ENCODE data around the gene OVAAL.
"Not testable (repeated sequence)": the region's sequence is repeated elsewhere in the genome, so short reads cannot be mapped to it uniquely, and the experiment has no call there.

Gene OVAAL

GRCh38 chr1:180545991-180546390 is 12.8 kb upstream of the OVAAL start:
- Histone ChIP-seq H3K23ac (ENCODE audit: low read depth, low read length, poor library complexity) (no peak overlapping the region), H3K79me1 (ENCODE audit: low read depth, low read length) (no peaks in the 10 kb centered on the region), H3K4me2 (ENCODE audit: insufficient read depth, low read length, poor library complexity, severe bottlenecking) (no peak overlapping the region), H3K36me3 (replicated peaks in 1 of 2; ENCODE audit: control insufficient read depth in 2 of 2, insufficient read depth in 2 of 2, low read length in 2 of 2) (no peaks in the 10 kb centered on the region), H4K8ac (ENCODE audit: low read depth, low read length) (no peak overlapping the region), H2BK120ac (ENCODE audit: low read depth, low read length) (no peak overlapping the region), H3K9ac (ENCODE audit: low read depth, low read length, poor library complexity) (no peak overlapping the region), H3K27ac (replicated peaks; ENCODE audit: low read length) (no peak overlapping the region), H2BK5ac (ENCODE audit: low read length) (no peak overlapping the region), H3K14ac (ENCODE audit: low read length) (no peak overlapping the region), H2BK15ac (ENCODE audit: low read length) (no peak overlapping the region), H2AFZ (ENCODE audit: low read length) (no peak overlapping the region), H3K4me3 (ENCODE audit: low read length in 2 of 2) (no peak overlapping the region), H2BK12ac (ENCODE audit: low read length) (no peak overlapping the region), H3K27me3 (ENCODE audit: control insufficient read depth in 3 of 3, insufficient read depth in 3 of 3, low read depth in 1 of 3, low read length in 3 of 3) (no peaks in the 10 kb centered on the region), H3K4me1 (ENCODE audit: control insufficient read depth in 2 of 2, insufficient read depth in 1 of 2, low read depth in 1 of 2, low read length in 2 of 2) (peaks cover 15 to 25% of the 10 kb centered on the region in 2 donors), H3K4ac (ENCODE audit: low read length) (no peak overlapping the region), H2AK5ac (ENCODE audit: low read depth, low read length) (no peak overlapping the region), H3K18ac (ENCODE audit: low read length) (no peak overlapping the region), H4K91ac (ENCODE audit: low read depth, low read length, poor library complexity) (no peak overlapping the region), H3K9me3 (replicated peaks in 1 of 2; ENCODE audit: control insufficient read depth in 2 of 2, insufficient read depth in 1 of 2, low read depth in 1 of 2, low read length in 2 of 2) (no peaks in the 10 kb centered on the region)
- DNase-seq (ENCODE audit: low spot score): no peak
- no CpG with 5 or more reads among the region's 1 CpG for WGBS, 2 donors (ENCODE audit: extremely low coverage in 2 of 2, insufficient read length in 2 of 2, insufficient replicate concordance in 1 of 2)

GRCh38 chr1:180548686-180549317 is 10.0 kb upstream of the OVAAL start:
- Histone ChIP-seq H2BK120ac (ENCODE audit: low read depth, low read length) (no peak overlapping the region), H4K91ac (ENCODE audit: low read depth, low read length, poor library complexity) (no peak overlapping the region), H3K4me2 (ENCODE audit: insufficient read depth, low read length, poor library complexity, severe bottlenecking) (peak overlapping the region; percentile 22), H3K36me3 (replicated peaks in 1 of 2; ENCODE audit: control insufficient read depth in 2 of 2, insufficient read depth in 2 of 2, low read length in 2 of 2) (no peaks in the 10 kb centered on the region), H3K79me1 (ENCODE audit: low read depth, low read length) (no peaks in the 10 kb centered on the region), H3K27ac (replicated peaks; ENCODE audit: low read length) (peak overlapping the region; percentile 47), H3K4me3 (ENCODE audit: low read length in 2 of 2) (no peak overlapping the region), H4K8ac (ENCODE audit: low read depth, low read length) (no peak overlapping the region), H2AK5ac (ENCODE audit: low read depth, low read length) (no peak overlapping the region), H3K4me1 (ENCODE audit: control insufficient read depth in 2 of 2, insufficient read depth in 1 of 2, low read depth in 1 of 2, low read length in 2 of 2) (peaks cover 12 to 18% of the 10 kb centered on the region in 2 donors), H2BK5ac (ENCODE audit: low read length) (no peak overlapping the region), H3K27me3 (ENCODE audit: control insufficient read depth in 3 of 3, insufficient read depth in 3 of 3, low read depth in 1 of 3, low read length in 3 of 3) (no peaks in the 10 kb centered on the region), H2BK15ac (ENCODE audit: low read length) (no peak overlapping the region), H2BK12ac (ENCODE audit: low read length) (no peak overlapping the region), H3K4ac (ENCODE audit: low read length) (no peak overlapping the region), H3K23ac (ENCODE audit: low read depth, low read length, poor library complexity) (no peak overlapping the region), H3K9me3 (replicated peaks in 1 of 2; ENCODE audit: control insufficient read depth in 2 of 2, insufficient read depth in 1 of 2, low read depth in 1 of 2, low read length in 2 of 2) (no peaks in the 10 kb centered on the region), H3K9ac (ENCODE audit: low read depth, low read length, poor library complexity) (no peak overlapping the region), H3K18ac (ENCODE audit: low read length) (no peak overlapping the region), H3K14ac (ENCODE audit: low read length) (no peak overlapping the region), H2AFZ (ENCODE audit: low read length) (peak overlapping the region; percentile 65)
- peak; percentile 62 for DNase-seq (ENCODE audit: low spot score)
- no CpG with 5 or more reads among the region's 7 CpGs for WGBS, 2 donors (ENCODE audit: extremely low coverage in 2 of 2, insufficient read length in 2 of 2, insufficient replicate concordance in 1 of 2)

DNA sequence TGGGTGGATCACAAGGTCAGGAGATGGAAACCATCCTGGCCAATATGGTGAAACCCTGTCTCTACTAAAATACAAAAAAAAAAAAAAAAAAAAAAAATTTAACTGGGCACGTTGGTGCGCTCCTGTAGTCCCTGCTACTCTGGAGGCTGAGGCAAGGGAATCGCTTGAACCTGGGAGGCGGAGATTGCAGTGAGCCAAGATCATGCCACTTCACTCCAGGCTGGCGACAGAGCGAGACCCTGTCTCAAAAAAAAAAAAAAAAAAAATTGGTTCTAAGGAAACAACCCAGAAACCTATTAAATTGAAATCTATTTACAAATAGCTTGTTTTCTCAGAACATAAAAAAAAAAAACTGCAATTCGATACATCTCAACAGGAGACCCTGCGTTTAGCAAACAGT is 9.0 kb upstream of the OVAAL start:
- H2AK5ac ChIP-seq (ENCODE audit: low read depth, low read length); DNase-seq (ENCODE audit: low spot score): not testable (repeated sequence)
- WGBS, 2 donors (ENCODE audit: extremely low coverage in 2 of 2, insufficient read length in 2 of 2, insufficient replicate concordance in 1 of 2): no CpG with 5 or more reads among the region's 8 CpGs

DNA sequence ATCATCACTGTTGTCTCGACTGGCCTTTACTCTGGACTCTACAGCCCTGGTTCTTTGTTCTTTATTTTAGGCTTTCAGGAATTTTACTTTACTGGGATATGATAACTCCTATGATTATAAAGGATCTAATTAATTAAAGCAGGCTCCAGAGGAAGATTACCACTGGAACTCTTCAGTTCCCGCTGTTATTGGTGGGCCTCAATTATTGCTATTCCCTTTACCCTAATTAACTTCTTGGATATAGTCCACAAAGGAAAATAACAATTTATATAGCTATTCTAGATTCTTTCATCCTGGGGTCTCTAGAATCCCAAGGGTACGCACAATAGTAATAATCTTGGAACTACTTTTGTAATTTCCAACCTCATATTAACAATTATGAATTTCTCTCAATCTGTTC is 8.5 kb upstream of the OVAAL start:
- no peak overlapping the region for H3K18ac ChIP-seq (ENCODE audit: low read length)

More for the DNA sequence above, 9.0 kb upstream of the OVAAL start:
- H3K18ac ChIP-seq (ENCODE audit: low read length); H2BK12ac ChIP-seq (ENCODE audit: low read length); H3K9me3 ChIP-seq (replicated peaks in 1 of 2; ENCODE audit: control insufficient read depth in 2 of 2, insufficient read depth in 1 of 2, low read depth in 1 of 2, low read length in 2 of 2); H2BK5ac ChIP-seq (ENCODE audit: low read length); H2BK120ac ChIP-seq (ENCODE audit: low read depth, low read length); H3K79me1 ChIP-seq (ENCODE audit: low read depth, low read length); H3K4ac ChIP-seq (ENCODE audit: low read length); H4K8ac ChIP-seq (ENCODE audit: low read depth, low read length); H3K4me3 ChIP-seq (ENCODE audit: low read length in 2 of 2); H2BK15ac ChIP-seq (ENCODE audit: low read length); H3K4me2 ChIP-seq (ENCODE audit: insufficient read depth, low read length, poor library complexity, severe bottlenecking); H3K27ac ChIP-seq (replicated peaks; ENCODE audit: low read length); H3K23ac ChIP-seq (ENCODE audit: low read depth, low read length, poor library complexity); H2AFZ ChIP-seq (ENCODE audit: low read length); H3K36me3 ChIP-seq (replicated peaks in 1 of 2; ENCODE audit: control insufficient read depth in 2 of 2, insufficient read depth in 2 of 2, low read length in 2 of 2); H4K91ac ChIP-seq (ENCODE audit: low read depth, low read length, poor library complexity); H3K27me3 ChIP-seq (ENCODE audit: control insufficient read depth in 3 of 3, insufficient read depth in 3 of 3, low read depth in 1 of 3, low read length in 3 of 3); H3K9ac ChIP-seq (ENCODE audit: low read depth, low read length, poor library complexity); H3K14ac ChIP-seq (ENCODE audit: low read length): not testable (repeated sequence)
- peaks cover 12 to 18% of the 10 kb centered on the region in 2 donors for H3K4me1 ChIP-seq (ENCODE audit: control insufficient read depth in 2 of 2, insufficient read depth in 1 of 2, low read depth in 1 of 2, low read length in 2 of 2)

More for the DNA sequence above, 8.5 kb upstream of the OVAAL start:
- no peaks in the 10 kb centered on the region for H3K36me3 ChIP-seq (replicated peaks in 1 of 2; ENCODE audit: control insufficient read depth in 2 of 2, insufficient read depth in 2 of 2, low read length in 2 of 2)
- H3K4me1 ChIP-seq (ENCODE audit: control insufficient read depth in 2 of 2, insufficient read depth in 1 of 2, low read depth in 1 of 2, low read length in 2 of 2): peaks cover 12 to 18% of the 10 kb centered on the region in 2 donors
- no CpG with 5 or more reads among the region's 3 CpGs for WGBS, 2 donors (ENCODE audit: extremely low coverage in 2 of 2, insufficient read length in 2 of 2, insufficient replicate concordance in 1 of 2)
- no peak overlapping the region for H4K91ac ChIP-seq (ENCODE audit: low read depth, low read length, poor library complexity)
- no peak for DNase-seq (ENCODE audit: low spot score)
- H3K27ac ChIP-seq (replicated peaks; ENCODE audit: low read length): no peak overlapping the region
- no peak overlapping the region for H2BK12ac ChIP-seq (ENCODE audit: low read length)
- no peak overlapping the region for H2BK120ac ChIP-seq (ENCODE audit: low read depth, low read length)
- H3K23ac ChIP-seq (ENCODE audit: low read depth, low read length, poor library complexity): no peak overlapping the region
- H2AK5ac ChIP-seq (ENCODE audit: low read depth, low read length): no peak overlapping the region
- no peak overlapping the region for H3K9ac ChIP-seq (ENCODE audit: low read depth, low read length, poor library complexity)
- no peak overlapping the region for H2BK5ac ChIP-seq (ENCODE audit: low read length)
- H3K27me3 ChIP-seq (ENCODE audit: control insufficient read depth in 3 of 3, insufficient read depth in 3 of 3, low read depth in 1 of 3, low read length in 3 of 3): no peaks in the 10 kb centered on the region
- no peak overlapping the region for H3K4me3 ChIP-seq (ENCODE audit: low read length in 2 of 2)
- H3K14ac ChIP-seq (ENCODE audit: low read length): no peak overlapping the region
- H3K4me2 ChIP-seq (ENCODE audit: insufficient read depth, low read length, poor library complexity, severe bottlenecking): no peak overlapping the region
- H3K9me3 ChIP-seq (replicated peaks in 1 of 2; ENCODE audit: control insufficient read depth in 2 of 2, insufficient read depth in 1 of 2, low read depth in 1 of 2, low read length in 2 of 2): no peaks in the 10 kb centered on the region
- H2BK15ac ChIP-seq (ENCODE audit: low read length): no peak overlapping the region
- no peak overlapping the region for H4K8ac ChIP-seq (ENCODE audit: low read depth, low read length)
- H3K79me1 ChIP-seq (ENCODE audit: low read depth, low read length): no peaks in the 10 kb centered on the region
- no peak overlapping the region for H2AFZ ChIP-seq (ENCODE audit: low read length)
- H3K4ac ChIP-seq (ENCODE audit: low read length): no peak overlapping the region

Measured in neuronal stem cell (in vitro differentiated cells).